Urinary bladder (tissue), 4 donors: ENCODE data around the gene IL21R. TPM values are rescaled to one million over a fixed set of nuclear protein-coding genes. Genes with fewer than 3 reads are reported as not detected.
"Not testable (repeated sequence)": the region's sequence is repeated elsewhere in the genome, so short reads cannot be mapped to it uniquely, and the experiment has no call there.

Experiments used
- DNase-seq: peaks from one replicate; pipeline ENCODE4 v3.0.0-alpha.2; 2015; ENCODE audit errors: extremely low spot score
- H3K27ac ChIP-seq: one replicate; pipeline ENCODE4 v1.5.1; 2013; ENCODE audit warnings: low read depth, mild to moderate bottlenecking, moderate library complexity
- H3K36me3 ChIP-seq: one replicate; pipeline ENCODE4 v1.6.1; 2013; ENCODE audit warnings: mild to moderate bottlenecking, moderate library complexity; ENCODE audit not compliant: insufficient read depth
- H3K4me1 ChIP-seq: one replicate; pipeline ENCODE4 v1.6.1; 2013; ENCODE audit warnings: mild to moderate bottlenecking, moderate library complexity; ENCODE audit not compliant: insufficient read depth
- H3K4me3 ChIP-seq: one replicate; pipeline ENCODE4 v1.5.1; 2013; ENCODE audit warnings: low read depth, low read length
- WGBS: extraction: QIAGEN DNeasy Blood & Tissue Kit; methylation state at CpG from one replicate; pipeline ENCODE4 v1.1.7; 2013; 5-methylcytosine and 5-hydroxymethylcytosine counted together
- polyA plus RNA-seq: library from polyadenylated mRNA; stranded (reverse); fragments of 200-250 nt; gene quantifications from one replicate; pipeline ENCODE4 v1.2.3, GENCODE V29; 2013
- total RNA-seq: library from RNA; depleted of rRNA; stranded (reverse); fragments of >200 nt; gene quantifications from one replicate; pipeline ENCODE4 v1.2.3, GENCODE V29; 2014
- donor health status: healthy with polysubstance abuse.
- donor health status: healthy.

Gene IL21R
- total and polyA plus RNA-seq, 2 donors, result 0.27 to 0.53 TPM

DNA sequence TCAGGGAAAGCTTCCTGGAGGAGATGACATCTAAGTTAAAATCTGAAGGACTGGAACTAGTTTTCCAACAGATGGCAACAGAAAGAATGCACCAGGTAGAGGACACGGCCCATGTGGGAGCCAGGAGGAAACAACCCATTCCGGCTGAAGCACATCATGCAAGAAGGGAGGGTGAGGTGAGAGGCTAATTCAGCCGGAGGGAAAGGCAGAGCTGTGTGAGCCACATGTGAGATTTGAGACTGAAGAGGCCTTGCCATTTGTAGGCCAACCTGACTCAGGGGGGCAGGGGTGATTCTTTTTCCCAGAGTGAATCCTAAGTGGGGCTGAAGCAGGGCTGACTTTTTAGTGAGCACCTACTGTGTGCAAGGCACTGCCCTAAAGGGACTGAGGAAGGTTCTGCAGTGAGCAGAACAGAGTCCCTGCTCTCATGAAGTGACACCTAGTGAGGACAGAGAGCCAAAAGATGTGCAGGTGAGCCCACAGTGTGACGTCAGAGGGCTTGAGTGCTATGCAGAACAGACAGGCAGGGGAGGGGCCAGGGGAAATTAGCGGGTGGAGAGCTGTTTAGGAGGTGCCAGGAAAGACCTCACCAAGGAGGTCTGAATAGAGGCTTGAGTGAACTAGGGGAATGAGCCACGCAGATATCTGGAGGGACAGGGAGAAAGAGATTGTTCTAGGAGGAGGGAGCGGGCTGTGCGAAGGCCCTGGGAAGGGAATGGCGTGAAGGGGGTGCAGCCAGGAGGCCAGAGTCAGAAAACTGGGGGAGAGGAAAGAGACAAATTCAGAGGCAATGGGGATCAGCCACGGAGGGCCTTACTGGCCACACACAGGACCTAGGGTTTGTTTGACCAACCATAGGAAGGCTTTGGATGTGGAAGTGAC lies 19.8 kb upstream of the IL21R start:
- no peak for DNase-seq
- WGBS, result 77% methylated on average over 10 of the region's 10 CpGs
- Histone ChIP-seq H3K36me3 (no peaks in the 10 kb centered on the region), H3K4me3 (no peak overlapping the region), H3K4me1 (no peaks in the 10 kb centered on the region), H3K27ac (no peak overlapping the region)

DNA sequence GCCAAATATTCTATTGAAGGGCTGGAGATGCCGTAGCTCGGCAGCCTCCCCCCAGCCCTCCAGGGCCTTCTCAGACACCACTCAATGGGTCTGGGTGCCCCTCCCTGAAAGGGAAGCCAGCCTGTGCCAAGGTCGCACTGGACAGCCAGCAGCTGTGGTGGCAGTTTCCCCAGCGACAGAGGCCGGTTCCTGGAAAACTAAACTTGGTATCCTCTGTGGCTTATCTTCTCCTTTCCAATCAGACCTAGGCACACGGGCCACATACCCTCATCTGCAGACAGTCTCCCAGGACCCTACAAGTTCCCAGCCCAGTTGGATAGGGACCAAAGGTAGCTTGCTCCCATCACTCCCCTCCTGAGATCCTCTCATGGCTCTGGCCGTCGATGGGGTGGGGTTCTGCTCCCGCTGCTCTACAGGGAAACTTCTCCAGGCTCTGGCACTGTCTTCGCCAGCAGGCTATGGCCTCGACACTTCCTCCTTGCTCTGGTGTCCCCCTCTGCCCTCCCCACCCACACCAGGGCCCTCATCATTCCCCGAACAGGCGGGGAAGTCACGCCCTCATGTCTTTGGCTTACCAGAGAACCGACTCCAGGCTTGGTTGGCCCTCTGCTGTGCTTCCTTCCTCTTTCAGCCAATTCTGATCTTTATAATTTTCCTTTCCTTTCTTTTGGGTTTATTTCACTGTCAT lies 18.3 kb upstream of the IL21R start:
- no peak overlapping the region for H3K27ac ChIP-seq
- 76% methylated on average over 15 of the region's 15 CpGs for WGBS
- H3K4me1 ChIP-seq, result no peaks in the 10 kb centered on the region
- H3K36me3 ChIP-seq, result no peaks in the 10 kb centered on the region
- DNase-seq, result no peak
- H3K4me3 ChIP-seq, result no peak overlapping the region

DNA sequence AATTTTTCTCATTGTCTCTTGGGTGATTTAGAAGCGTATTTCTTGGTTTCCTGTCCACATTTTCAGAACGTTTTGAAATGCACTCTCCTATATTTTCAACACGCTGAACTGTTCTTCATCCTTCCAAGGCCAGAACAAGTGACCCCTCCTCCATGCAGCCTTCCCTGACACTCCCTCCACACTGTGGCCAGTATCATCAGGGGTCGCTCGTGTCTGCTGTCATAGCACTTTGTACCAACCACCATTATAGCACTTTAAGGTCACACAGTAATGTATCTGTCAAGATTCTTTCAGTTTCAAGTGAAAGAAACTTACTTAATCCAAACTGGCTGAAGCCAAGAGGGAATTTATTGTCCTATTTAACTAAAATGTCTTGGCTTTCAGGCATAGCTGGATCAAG lies 17.5 kb upstream of the IL21R start:
- Histone ChIP-seq H3K27ac (no peak overlapping the region), H3K4me3 (no peak overlapping the region), H3K36me3 (no peaks in the 10 kb centered on the region), H3K4me1 (no peaks in the 10 kb centered on the region)
- DNase-seq, result no peak
- WGBS, result 74% methylated on average over 5 of the region's 5 CpGs

DNA sequence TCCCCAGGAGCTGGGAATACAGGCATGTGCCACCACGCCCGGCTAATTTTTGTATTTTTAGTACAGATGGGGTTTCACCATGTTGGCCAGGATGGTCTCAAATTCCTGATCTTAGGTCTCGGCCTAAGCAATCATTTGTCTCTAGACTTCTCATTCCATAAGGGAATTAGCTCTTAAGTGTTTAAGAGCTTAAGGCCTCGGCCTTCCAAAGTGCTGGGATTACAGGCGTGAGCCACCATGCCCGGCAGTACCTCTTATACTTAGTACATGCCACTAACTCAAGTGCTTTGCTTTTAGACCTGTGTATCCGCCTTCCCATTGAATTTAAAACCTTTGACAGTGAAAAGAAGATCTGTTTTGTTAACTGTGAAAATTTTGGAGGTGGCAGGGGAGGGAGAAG lies 16.6 kb upstream of the IL21R start:
- H3K4me1 ChIP-seq, result no peaks in the 10 kb centered on the region
- no peaks in the 10 kb centered on the region for H3K36me3 ChIP-seq
- no peak overlapping the region for H3K4me3 ChIP-seq
- H3K27ac ChIP-seq, result no peak overlapping the region
- 84% methylated on average over 7 of the region's 7 CpGs for WGBS
- no peak for DNase-seq

DNA sequence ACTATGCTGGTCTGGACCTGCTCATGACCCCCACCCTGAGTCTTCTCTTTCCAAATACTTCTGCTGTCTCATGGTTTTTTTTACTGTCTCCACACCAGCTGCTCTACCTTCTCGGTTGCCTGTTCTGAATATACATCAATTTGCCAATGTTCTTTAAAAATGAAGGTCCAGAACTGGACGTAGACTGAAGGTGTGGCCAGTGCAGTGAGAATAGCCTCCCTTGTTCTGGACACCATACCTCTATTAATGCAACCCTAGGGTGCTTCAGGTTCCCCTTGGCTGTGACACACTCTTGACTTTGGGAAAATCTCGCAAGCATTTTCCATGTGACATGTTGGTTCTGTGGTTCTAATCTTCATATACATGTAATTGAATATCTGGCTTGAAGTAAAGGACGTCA lies 15.3 kb upstream of the IL21R start:
- Histone ChIP-seq H3K4me1 (no peaks in the 10 kb centered on the region), H3K36me3 (no peaks in the 10 kb centered on the region), H3K4me3 (no peak overlapping the region), H3K27ac (no peak overlapping the region)
- no peak for DNase-seq
- WGBS, result 80% methylated on average over 4 of the region's 4 CpGs

DNA sequence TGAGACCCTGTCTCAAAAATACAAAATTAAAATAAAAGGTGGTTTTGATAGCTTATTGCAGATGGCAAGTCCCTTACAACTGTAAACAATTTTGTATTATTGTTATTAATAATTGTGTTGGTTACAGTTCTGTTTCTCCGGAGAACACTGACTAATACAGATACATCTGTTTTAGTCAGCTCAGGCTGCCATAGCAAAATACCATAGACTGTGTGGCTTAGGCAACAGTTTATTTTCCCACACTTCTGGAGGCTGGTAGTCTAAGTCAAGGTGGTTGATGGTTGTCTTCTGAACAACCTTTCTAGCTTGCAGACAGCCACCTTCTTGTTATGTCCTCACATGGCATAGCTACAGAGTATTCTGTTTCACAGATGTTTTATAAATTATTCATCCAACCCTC lies 14.2 kb upstream of the IL21R start:
- no peak for DNase-seq
- H3K4me3 ChIP-seq, result no peak overlapping the region
- H3K27ac ChIP-seq, result no peak overlapping the region
- H3K36me3 ChIP-seq, result no peaks in the 10 kb centered on the region
- H3K4me1 ChIP-seq, result no peaks in the 10 kb centered on the region
- 94% methylated on average over 1 of the region's 1 CpG for WGBS

DNA sequence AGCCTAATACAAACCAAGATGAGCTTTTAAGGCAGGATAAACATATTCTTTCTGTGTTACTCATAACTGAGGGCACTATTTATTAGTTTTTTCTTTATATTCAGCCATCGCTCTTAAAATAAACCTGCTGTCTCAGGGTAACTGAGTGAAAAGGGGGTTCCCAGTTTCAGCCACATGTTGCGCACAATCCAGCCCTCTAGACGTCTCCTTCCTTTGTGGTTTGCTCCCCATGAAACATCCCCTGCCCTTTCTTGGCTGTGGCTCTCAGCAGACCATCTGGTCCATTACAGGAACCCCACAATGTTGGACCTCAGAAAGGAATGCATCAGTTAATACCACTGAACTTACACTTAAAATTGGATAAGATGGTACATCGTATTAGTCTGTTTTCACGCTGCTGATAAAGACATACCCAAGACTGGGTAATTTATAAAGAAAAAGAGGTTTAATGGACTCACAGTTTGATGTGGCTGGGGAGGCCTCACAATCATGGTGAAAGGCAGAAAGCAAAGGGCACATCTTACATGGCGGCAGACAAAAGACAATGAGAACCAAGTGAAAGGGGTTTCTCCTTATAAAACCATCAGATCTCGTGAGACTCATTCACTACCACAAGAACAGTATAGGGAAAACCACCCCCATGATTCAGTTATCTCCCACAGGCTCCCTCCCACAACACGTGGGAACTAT lies 12.6 kb upstream of the IL21R start:
- DNase-seq, result no peak
- Histone ChIP-seq H3K27ac (no peak overlapping the region), H3K4me3 (no peak overlapping the region), H3K4me1 (no peaks in the 10 kb centered on the region), H3K36me3 (no peaks in the 10 kb centered on the region)
- WGBS, result 78% methylated on average over 8 of the region's 8 CpGs

DNA sequence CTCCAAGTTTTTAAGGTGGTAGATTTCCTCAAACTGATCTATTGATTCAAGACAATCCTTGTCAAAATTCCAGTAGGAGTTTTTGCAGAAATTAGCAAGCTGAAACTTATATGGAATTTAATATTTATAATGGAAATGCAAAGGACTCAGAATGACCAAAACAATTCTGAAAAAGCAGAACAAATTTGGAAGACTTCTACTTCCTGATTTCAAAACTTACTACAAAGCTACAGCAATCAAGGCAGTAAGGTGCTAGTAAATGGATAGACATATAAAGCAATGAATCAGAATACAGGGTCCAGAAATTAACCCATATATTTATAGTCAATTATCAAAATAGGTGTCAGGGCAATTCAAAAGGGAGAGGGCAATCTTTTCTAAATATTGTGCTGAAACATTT lies 11.8 kb upstream of the IL21R start:
- no peak for DNase-seq
- no peaks in the 10 kb centered on the region for H3K36me3 ChIP-seq
- no peak overlapping the region for H3K27ac ChIP-seq
- no peak overlapping the region for H3K4me3 ChIP-seq
- H3K4me1 ChIP-seq, result no peaks in the 10 kb centered on the region

DNA sequence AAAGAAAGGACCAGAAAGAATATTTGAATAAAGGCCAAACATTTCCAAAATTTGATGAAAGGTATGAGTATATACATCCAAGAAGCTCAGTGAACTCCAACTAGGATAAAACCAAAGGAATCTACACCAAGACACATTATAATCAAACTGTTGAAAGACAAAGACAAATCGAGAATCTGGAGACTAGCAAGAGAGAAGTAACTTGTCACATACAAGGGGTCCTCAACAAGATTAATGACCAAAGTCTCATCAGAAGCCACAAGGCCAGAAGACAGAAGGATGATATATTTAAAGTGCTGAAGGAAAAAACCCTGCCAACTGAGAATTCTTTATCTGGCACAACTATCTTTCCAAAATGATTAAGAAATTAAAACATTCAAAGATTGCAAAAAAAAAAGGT lies 9.3 kb upstream of the IL21R start:
- Histone ChIP-seq H3K27ac (no peak overlapping the region), H3K4me1 (no peaks in the 10 kb centered on the region), H3K36me3 (no peaks in the 10 kb centered on the region), H3K4me3 (no peak overlapping the region)
- WGBS, result 65% methylated on average over 1 of the region's 1 CpG
- no peak for DNase-seq

DNA sequence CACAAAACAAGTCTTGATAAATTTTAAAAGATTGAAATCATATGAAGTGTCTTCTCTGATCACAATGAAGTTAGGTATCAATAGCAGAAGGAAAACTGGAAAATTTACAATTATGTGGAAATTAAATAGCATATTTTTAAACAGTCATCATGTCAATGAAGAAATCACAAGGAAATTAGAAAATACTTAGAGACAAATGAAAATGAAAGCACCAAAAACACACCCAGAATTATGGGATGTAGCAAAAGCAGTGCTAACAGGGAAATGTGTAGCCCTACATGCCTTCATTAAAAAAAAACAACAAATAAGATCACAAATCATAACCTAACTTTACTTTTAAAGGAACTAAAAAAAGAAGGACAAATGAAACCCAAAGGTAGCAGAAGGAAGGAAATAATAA lies 7.5 kb upstream of the IL21R start:
- no peaks in the 10 kb centered on the region for H3K4me1 ChIP-seq
- no peak for DNase-seq
- H3K27ac ChIP-seq, result no peak overlapping the region
- H3K4me3 ChIP-seq, result no peak overlapping the region
- H3K36me3 ChIP-seq, result no peaks in the 10 kb centered on the region

DNA sequence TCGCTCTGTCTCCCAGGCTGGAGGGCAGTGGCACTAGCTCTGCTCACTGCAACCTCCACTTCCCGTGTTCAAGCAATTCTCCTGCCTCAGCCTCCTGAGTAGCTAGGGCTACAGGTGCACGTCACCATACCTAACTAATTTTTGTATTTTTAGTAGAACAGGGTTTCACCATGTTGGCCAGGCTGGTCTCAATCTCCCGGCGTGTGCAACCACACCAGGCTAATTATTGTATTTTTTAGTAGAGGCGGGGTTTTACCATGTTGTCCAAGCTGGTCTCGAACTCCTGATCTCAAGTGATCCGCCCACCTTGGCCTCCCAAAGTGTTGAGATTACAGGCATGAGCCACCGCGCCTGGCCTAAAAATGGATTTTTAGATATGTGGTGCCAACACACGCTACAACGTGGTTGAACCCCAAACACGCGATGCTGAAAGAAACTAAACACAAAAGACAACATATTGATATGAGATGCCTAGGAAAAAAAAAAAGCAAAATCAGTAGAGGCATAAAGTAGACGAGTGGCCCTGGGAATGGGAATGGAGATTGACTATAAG lies 3.6 kb upstream of the IL21R start:
- H3K4me1 ChIP-seq, H3K27ac ChIP-seq, H3K4me3 ChIP-seq, DNase-seq, H3K36me3 ChIP-seq: not testable (repeated sequence)
- WGBS, result 85% methylated on average over 15 of the region's 15 CpGs

DNA sequence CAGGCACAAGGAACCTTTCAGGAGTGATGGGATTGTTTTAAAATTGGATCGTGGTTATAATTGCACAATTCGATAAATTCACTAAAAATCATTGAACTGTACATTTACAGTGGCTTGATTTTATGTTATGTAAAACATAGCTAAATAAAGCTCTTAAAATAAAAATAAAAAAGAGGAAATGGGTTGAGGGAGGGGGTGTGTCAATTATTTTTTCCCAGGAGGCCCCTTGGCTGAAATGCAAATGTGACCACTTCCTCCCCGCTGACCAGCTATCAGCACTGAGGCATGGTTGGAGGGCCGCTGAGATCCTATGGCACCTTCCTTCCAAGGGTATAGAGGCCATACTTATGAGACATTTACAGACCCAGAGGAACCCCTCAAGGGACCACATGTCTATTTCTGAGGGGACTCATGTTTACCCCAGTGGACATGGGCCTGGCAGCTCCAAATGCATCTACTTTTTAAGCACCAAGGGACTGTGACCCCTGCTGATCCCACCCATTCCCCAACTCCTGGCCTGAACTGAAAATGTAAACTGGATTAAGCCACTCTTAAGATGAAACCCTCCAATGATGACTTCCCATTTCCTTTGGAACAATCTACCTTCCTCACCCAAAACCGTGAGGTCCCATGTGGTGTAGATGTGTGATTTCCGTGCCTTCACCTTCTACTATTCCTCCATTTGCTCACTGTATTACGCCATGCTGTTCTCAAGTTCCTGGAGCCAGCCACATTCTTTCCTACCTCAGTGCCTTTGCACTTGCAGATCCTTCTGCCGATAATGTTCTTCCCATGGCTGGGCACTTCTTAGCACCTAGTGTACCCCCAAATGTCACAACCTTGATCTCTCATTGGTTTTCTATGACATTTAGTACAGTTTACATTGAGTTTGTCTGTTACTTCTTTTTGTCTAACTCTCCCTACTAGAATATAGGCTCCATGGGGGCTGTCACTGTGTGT lies 2.8 kb upstream of the IL21R start:
- Histone ChIP-seq H3K4me1 (no peaks in the 10 kb centered on the region), H3K27ac (no peak overlapping the region), H3K4me3 (no peak overlapping the region), H3K36me3 (no peaks in the 10 kb centered on the region)
- DNase-seq, result no peak
- WGBS, result 87% methylated on average over 8 of the region's 8 CpGs

DNA sequence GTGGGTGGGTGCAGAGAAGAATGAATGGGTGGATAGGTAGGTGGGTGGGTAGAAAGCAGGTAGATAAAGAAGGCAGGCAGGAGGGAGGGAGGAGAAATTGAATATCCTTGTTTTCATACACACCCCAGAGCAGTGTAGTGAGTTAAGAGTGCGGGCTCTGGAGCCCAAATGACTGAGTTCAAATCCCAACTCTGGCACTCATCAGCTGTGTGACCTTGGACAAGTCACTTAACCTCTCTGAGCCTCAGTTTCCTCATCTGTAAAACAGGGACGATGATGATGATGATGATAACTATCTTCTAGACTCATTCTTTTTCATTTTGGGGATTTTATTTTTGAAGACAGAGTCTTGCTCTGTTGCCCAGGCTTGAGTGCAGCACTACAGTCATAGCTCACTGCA lies 2.0 kb upstream of the IL21R start:
- no peaks in the 10 kb centered on the region for H3K36me3 ChIP-seq
- no peak overlapping the region for H3K4me3 ChIP-seq
- H3K27ac ChIP-seq, result no peak overlapping the region
- no peaks in the 10 kb centered on the region for H3K4me1 ChIP-seq
- WGBS, result 91% methylated on average over 2 of the region's 2 CpGs
- DNase-seq, result no peak
